ENCODE data around the gene IGSF9.

DNA sequence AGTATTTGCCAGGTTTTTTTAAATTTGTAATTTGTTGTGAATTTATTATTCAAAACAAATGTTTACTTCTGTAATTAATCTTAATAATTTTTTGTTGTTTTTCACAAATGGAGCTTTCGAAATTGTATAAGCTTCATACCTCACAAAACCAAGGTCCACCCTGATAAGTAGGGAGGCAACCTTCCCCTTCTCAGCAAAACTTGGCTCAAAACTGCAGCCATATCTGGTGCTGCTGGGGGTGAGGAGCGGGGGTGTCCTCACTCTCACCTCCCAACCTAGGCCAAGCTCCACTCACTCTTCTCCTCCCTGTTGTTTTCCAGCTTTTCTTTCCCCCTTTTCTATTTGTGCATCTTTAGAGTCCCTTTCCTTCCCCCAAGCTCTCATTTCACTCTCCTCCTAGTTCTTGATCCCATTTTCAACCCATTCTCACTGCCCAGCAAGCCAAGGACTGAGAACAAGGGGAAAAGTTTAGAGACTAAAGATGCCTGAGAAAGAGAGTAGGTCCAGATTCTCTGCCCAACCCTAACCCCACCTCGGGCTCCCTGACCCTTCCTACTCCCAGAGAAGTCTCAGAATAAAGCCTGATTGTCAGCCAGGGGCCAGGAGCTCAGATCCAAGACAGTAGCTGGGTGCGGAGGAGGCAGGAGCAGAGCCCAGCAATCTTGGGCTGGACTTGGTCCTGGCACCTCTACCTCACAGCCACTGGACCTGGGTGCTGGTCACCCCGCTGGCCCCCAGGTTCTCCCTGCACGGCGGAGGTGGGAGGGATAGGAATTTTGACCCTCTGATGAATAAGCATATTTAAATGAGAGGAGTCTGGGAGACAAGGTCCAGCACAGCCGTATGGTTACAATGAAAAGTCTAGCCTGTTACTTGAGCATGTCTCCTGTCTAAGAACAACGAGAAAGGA lies 37.1 kb downstream of the IGSF9 start:
- TF ChIP-seq, protein P1, sequence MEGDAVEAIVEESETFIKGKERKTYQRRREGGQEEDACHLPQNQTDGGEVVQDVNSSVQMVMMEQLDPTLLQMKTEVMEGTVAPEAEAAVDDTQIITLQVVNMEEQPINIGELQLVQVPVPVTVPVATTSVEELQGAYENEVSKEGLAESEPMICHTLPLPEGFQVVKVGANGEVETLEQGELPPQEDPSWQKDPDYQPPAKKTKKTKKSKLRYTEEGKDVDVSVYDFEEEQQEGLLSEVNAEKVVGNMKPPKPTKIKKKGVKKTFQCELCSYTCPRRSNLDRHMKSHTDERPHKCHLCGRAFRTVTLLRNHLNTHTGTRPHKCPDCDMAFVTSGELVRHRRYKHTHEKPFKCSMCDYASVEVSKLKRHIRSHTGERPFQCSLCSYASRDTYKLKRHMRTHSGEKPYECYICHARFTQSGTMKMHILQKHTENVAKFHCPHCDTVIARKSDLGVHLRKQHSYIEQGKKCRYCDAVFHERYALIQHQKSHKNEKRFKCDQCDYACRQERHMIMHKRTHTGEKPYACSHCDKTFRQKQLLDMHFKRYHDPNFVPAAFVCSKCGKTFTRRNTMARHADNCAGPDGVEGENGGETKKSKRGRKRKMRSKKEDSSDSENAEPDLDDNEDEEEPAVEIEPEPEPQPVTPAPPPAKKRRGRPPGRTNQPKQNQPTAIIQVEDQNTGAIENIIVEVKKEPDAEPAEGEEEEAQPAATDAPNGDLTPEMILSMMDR (conservative IDR thresholded peaks at IDR 0.05; ENCODE audit: low read depth, low read length) = no peak
- TF ChIP-seq FOS (IDR thresholded peaks at IDR 0.05; ENCODE audit: low read depth, low read length) (no peak), POLR2A (IDR thresholded peaks at IDR 0.05; ENCODE audit: low read depth, low read length) (no peak), SMC3 (IDR thresholded peaks at IDR 0.05; ENCODE audit: low read depth, low read length) (no peak), CHD1 (IDR thresholded peaks at IDR 0.05; ENCODE audit: low read depth, low read length) (no peak), NFE2L2 (IDR thresholded peaks at IDR 0.05; ENCODE audit: low read depth, low read length) (no peak), RAD21 (IDR thresholded peaks at IDR 0.05; ENCODE audit: low read length) (no peak), MAFK (IDR thresholded peaks at IDR 0.05; ENCODE audit: low read depth, low read length) (no peak), RFX5 (IDR thresholded peaks at IDR 0.05; ENCODE audit: low read depth, low read length) (no peak)
- TF ChIP-seq, protein P2, sequence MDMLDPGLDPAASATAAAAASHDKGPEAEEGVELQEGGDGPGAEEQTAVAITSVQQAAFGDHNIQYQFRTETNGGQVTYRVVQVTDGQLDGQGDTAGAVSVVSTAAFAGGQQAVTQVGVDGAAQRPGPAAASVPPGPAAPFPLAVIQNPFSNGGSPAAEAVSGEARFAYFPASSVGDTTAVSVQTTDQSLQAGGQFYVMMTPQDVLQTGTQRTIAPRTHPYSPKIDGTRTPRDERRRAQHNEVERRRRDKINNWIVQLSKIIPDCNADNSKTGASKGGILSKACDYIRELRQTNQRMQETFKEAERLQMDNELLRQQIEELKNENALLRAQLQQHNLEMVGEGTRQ (IDR thresholded peaks at IDR 0.05; ENCODE audit: low read depth, low read length) = no peak

All from IMR-90 (cell line).